IPS-18a (cell line): ENCODE data around the gene ANKDD1A.

Experiments used
- H3K27ac ChIP-seq: one replicate; pipeline ENCODE4 v1.5.1; 2013; ENCODE audit warnings: low read length
- H3K27me3 ChIP-seq: one replicate; pipeline ENCODE4 v1.6.1; 2013; ENCODE audit warnings: mild to moderate bottlenecking, low read length; ENCODE audit not compliant: control insufficient read depth, insufficient read depth
- H3K36me3 ChIP-seq: one replicate; pipeline ENCODE4 v1.6.1; 2013; ENCODE audit warnings: low read depth, low read length; ENCODE audit not compliant: control insufficient read depth
- H3K4me1 ChIP-seq: one replicate; pipeline ENCODE4 v1.6.1; 2013; ENCODE audit warnings: low read depth, low read length; ENCODE audit not compliant: control insufficient read depth
- H3K4me3 ChIP-seq: one replicate; pipeline ENCODE4 v1.5.1; 2013; ENCODE audit warnings: low read length
- H3K9ac ChIP-seq: one replicate; pipeline ENCODE4 v1.6.1; 2013; ENCODE audit warnings: mild to moderate bottlenecking, low read length, moderate library complexity
- H3K9me3 ChIP-seq: one replicate; pipeline ENCODE4 v1.6.1; 2013; ENCODE audit warnings: low read depth, low read length; ENCODE audit not compliant: control insufficient read depth

ANKDD1A gene

GRCh38 chr15:64930019-64930652 lies 18.4 kb downstream of the ANKDD1A start:
- H3K9ac ChIP-seq, result no peak overlapping the region
- no peaks in the 10 kb centered on the region for H3K9me3 ChIP-seq

GRCh38 chr15:64930778-64931371 lies 19.2 kb downstream of the ANKDD1A start:
- Histone ChIP-seq H3K27ac (no peak overlapping the region), H3K4me1 (no peaks in the 10 kb centered on the region), H3K9me3 (no peaks in the 10 kb centered on the region), H3K9ac (no peak overlapping the region), H3K36me3 (no peaks in the 10 kb centered on the region), H3K27me3 (no peaks in the 10 kb centered on the region), H3K4me3 (no peak overlapping the region)

More at GRCh38 chr15:64930019-64930652, 18.4 kb downstream of the ANKDD1A start:
- Histone ChIP-seq H3K27me3 (no peaks in the 10 kb centered on the region), H3K4me1 (no peaks in the 10 kb centered on the region), H3K4me3 (no peak overlapping the region), H3K36me3 (no peaks in the 10 kb centered on the region), H3K27ac (no peak overlapping the region)

- Histone ChIP-seq H3K27ac (no peak overlapping the region), H3K9me3 (no peaks in the 10 kb centered on the region), H3K4me3 (no peak overlapping the region), H3K9ac (no peak overlapping the region), H3K36me3 (no peaks in the 10 kb centered on the region), H3K27me3 (no peaks in the 10 kb centered on the region), H3K4me1 (no peaks in the 10 kb centered on the region)
Measured at GRCh38 chr15:64931381-64931780, 19.7 kb downstream of the ANKDD1A start.

GRCh38 chr15:64934023-64934422 lies 22.3 kb downstream of the ANKDD1A start:
- no peaks in the 10 kb centered on the region for H3K4me1 ChIP-seq
- no peaks in the 10 kb centered on the region for H3K9me3 ChIP-seq
- no peak overlapping the region for H3K4me3 ChIP-seq
- H3K27ac ChIP-seq, result no peak overlapping the region
- no peaks in the 10 kb centered on the region for H3K36me3 ChIP-seq
- no peak overlapping the region for H3K9ac ChIP-seq
- H3K27me3 ChIP-seq, result no peaks in the 10 kb centered on the region

GRCh38 chr15:64938192-64938591 lies 26.5 kb downstream of the ANKDD1A start:
- H3K36me3 ChIP-seq, result no peaks in the 10 kb centered on the region
- H3K4me1 ChIP-seq, result no peaks in the 10 kb centered on the region
- H3K9ac ChIP-seq, result no peak overlapping the region
- H3K4me3 ChIP-seq, result no peak overlapping the region
- H3K27ac ChIP-seq, result no peak overlapping the region
- no peaks in the 10 kb centered on the region for H3K27me3 ChIP-seq
- no peaks in the 10 kb centered on the region for H3K9me3 ChIP-seq

GRCh38 chr15:64942356-64942755 lies 30.7 kb downstream of the ANKDD1A start:
- Histone ChIP-seq H3K4me1 (no peaks in the 10 kb centered on the region), H3K27ac (no peak overlapping the region), H3K27me3 (no peaks in the 10 kb centered on the region), H3K4me3 (no peak overlapping the region), H3K9me3 (no peaks in the 10 kb centered on the region), H3K36me3 (no peaks in the 10 kb centered on the region), H3K9ac (no peak overlapping the region)

- Histone ChIP-seq H3K27me3 (no peaks in the 10 kb centered on the region), H3K36me3 (no peaks in the 10 kb centered on the region), H3K4me1 (no peaks in the 10 kb centered on the region), H3K27ac (no peak overlapping the region), H3K9me3 (no peaks in the 10 kb centered on the region), H3K4me3 (no peak overlapping the region), H3K9ac (no peak overlapping the region)
Measured at GRCh38 chr15:64943512-64944225, 32.0 kb downstream of the ANKDD1A start.

GRCh38 chr15:64944961-64945360 lies 33.3 kb downstream of the ANKDD1A start:
- no peaks in the 10 kb centered on the region for H3K27me3 ChIP-seq
- H3K4me1 ChIP-seq, result no peaks in the 10 kb centered on the region
- no peaks in the 10 kb centered on the region for H3K36me3 ChIP-seq

GRCh38 chr15:64947211-64947610 lies 35.5 kb downstream of the ANKDD1A start:
- H3K4me1 ChIP-seq, result no peaks in the 10 kb centered on the region
- H3K27ac ChIP-seq, result no peak overlapping the region
- no peak overlapping the region for H3K4me3 ChIP-seq
- no peaks in the 10 kb centered on the region for H3K27me3 ChIP-seq
- H3K36me3 ChIP-seq, result no peaks in the 10 kb centered on the region
- no peak overlapping the region for H3K9ac ChIP-seq
- H3K9me3 ChIP-seq, result no peaks in the 10 kb centered on the region

More at GRCh38 chr15:64944961-64945360, 33.3 kb downstream of the ANKDD1A start:
- Histone ChIP-seq H3K27ac (no peak overlapping the region), H3K9ac (no peak overlapping the region), H3K4me3 (no peak overlapping the region), H3K9me3 (no peaks in the 10 kb centered on the region)

- Histone ChIP-seq H3K9ac (no peak overlapping the region), H3K36me3 (no peaks in the 10 kb centered on the region), H3K9me3 (no peaks in the 10 kb centered on the region), H3K4me3 (no peak overlapping the region), H3K27ac (no peak overlapping the region), H3K27me3 (no peaks in the 10 kb centered on the region), H3K4me1 (no peaks in the 10 kb centered on the region)
Measured at GRCh38 chr15:64948916-64949315, 37.2 kb downstream of the ANKDD1A start.

GRCh38 chr15:64949383-64950186 lies 37.9 kb downstream of the ANKDD1A start:
- H3K4me1 ChIP-seq, result no peaks in the 10 kb centered on the region
- H3K27me3 ChIP-seq, result no peaks in the 10 kb centered on the region
- no peak overlapping the region for H3K27ac ChIP-seq
- no peaks in the 10 kb centered on the region for H3K9me3 ChIP-seq
- H3K9ac ChIP-seq, result no peak overlapping the region
- no peaks in the 10 kb centered on the region for H3K36me3 ChIP-seq
- no peak overlapping the region for H3K4me3 ChIP-seq
